A549 (cell line): Measurements from ENCODE around the gene EIF2B5. TPM values are rescaled to one million over a fixed set of nuclear protein-coding genes. Genes with fewer than 3 reads are reported as not detected.

Experiments
- ATAC-seq, 2 experiments: fragments of 200-7000 bp in 1 of 2; fragments of >200 bp in 1 of 2; cut with Nextera tagmentation in 1 of 2; cut with Tn5 transposase in 1 of 2; 3 replicates each; pipeline versions ENCODE4 v1.8.0 to v1.9.1; 2018 to 2020; ENCODE audit warnings: mild to moderate bottlenecking in 1 of 2, moderate library complexity in 1 of 2
- CTCF ChIA-PET: fragments of 300-600 bp; sonication (Branson Sonifier 250); formaldehyde crosslinking; extraction: SDS; loops from one replicate; lab custom pipeline; 2021; ENCODE audit warnings: antibody characterized with exemption, inconsistent platforms; lab: Yijun Ruan, JAX
- POLR2A ChIA-PET: fragments of 350-600 bp; formaldehyde crosslinking; extraction: SDS; loops from one replicate; lab custom pipeline; 2021; ENCODE audit warnings: antibody characterized with exemption, inconsistent platforms; lab: Yijun Ruan, JAX
- DNase-seq, 2 experiments: peaks; one replicate each; pipeline versions ENCODE4 v3.0.0 to v3.0.0-alpha.2; 2011 to 2016; ENCODE audit warnings: low read depth in 1 of 2, low spot score in 1 of 2
- FAIRE-seq: peaks from 2 replicates; lab custom pipeline; 2011; peaks lifted over from hg19 to GRCh38; lab: Jason Lieb, UNC
- H3K27ac ChIP-seq, 2 experiments: fragments of >200 bp; sonication (Bioruptor Twin); formaldehyde crosslinking; 3 replicates each; pipeline ENCODE4 v1.5.1; 2016 to 2017
- H3K4me1 ChIP-seq: fragments of >200 bp; sonication (Bioruptor Twin); formaldehyde crosslinking; 3 replicates; pipeline ENCODE4 v1.6.1; 2016
- H3K4me2 ChIP-seq: fragments of >200 bp; sonication (Bioruptor Twin); formaldehyde crosslinking; 3 replicates; pipeline ENCODE4 v1.6.1; 2016
- H3K4me3 ChIP-seq: fragments of >200 bp; sonication (Bioruptor Twin); formaldehyde crosslinking; 3 replicates; pipeline ENCODE4 v1.5.1; 2016
- H3K9me3 ChIP-seq: fragments of >200 bp; sonication (Bioruptor Twin); formaldehyde crosslinking; 3 replicates; pipeline ENCODE4 v1.6.1; 2016
- CBX2 ChIP-seq: fragments of 200-600 bp; sonication (generic); IDR thresholded peaks from 2 replicates; pipeline ENCODE4 v1.6.1; 2016; ENCODE audit warnings: low read depth, mild to moderate bottlenecking, borderline replicate concordance
- CEBPB ChIP-seq, 2 experiments: fragments of >200 bp in 1 of 2; sonication (Bioruptor Twin) in 1 of 2; formaldehyde crosslinking in 1 of 2; IDR thresholded peaks; 2 replicates each; pipeline ENCODE4 v1.6.1; 2012 to 2016
- CHD2 ChIP-seq: fragments of 150-350 bp; IDR thresholded peaks from 2 replicates; pipeline ENCODE4 v1.6.1; 2014; ENCODE audit warnings: low read length; ENCODE audit not compliant: partially characterized antibody
- CHD4 ChIP-seq: fragments of 200-600 bp; sonication (generic); IDR thresholded peaks from 2 replicates; pipeline ENCODE4 v1.6.1; 2016; ENCODE audit warnings: antibody characterized with exemption, mild to moderate bottlenecking, borderline replicate concordance
- EHF ChIP-seq: fragments of 250-450 bp; sonication (Bioruptor Pico); IDR thresholded peaks from 2 replicates; pipeline ENCODE4 v1.5.0; 2020; ENCODE audit warnings: mild to moderate bottlenecking
- EHMT2 ChIP-seq: fragments of 200-600 bp; sonication (generic); IDR thresholded peaks from 2 replicates; pipeline ENCODE4 v1.6.1; 2016; ENCODE audit warnings: antibody characterized with exemption, low read depth, mild to moderate bottlenecking, moderate library complexity
- EP300 ChIP-seq, 2 experiments: fragments of >200 bp; sonication (Bioruptor Twin); formaldehyde crosslinking; IDR thresholded peaks; 2 replicates in 1 of 2; 3 replicates in 1 of 2; pipeline ENCODE4 v1.6.1; 2016 to 2017
- ESRRA ChIP-seq: fragments of 150-350 bp; IDR thresholded peaks from 2 replicates; pipeline ENCODE4 v1.6.1; 2014; ENCODE audit warnings: mild to moderate bottlenecking, low read length, borderline replicate concordance
- FOSL2 ChIP-seq, 2 experiments: fragments of 450-650 bp in 1 of 2; fragments of >200 bp in 1 of 2; sonication (Bioruptor Twin) in 1 of 2; formaldehyde crosslinking; IDR thresholded peaks; 2 replicates each; pipeline versions ENCODE4 v1.5.0 to v1.6.1; 2016 to 2020; ENCODE audit warnings: mild to moderate bottlenecking in 1 of 2, moderate library complexity in 1 of 2
- FOXS1 ChIP-seq: fragments of 250-450 bp; sonication (Bioruptor Pico); IDR thresholded peaks from 2 replicates; pipeline ENCODE4 v1.5.0; 2020; ENCODE audit warnings: mild to moderate bottlenecking, moderate library complexity
- HEYL ChIP-seq: fragments of 250-450 bp; sonication (Bioruptor Pico); IDR thresholded peaks from 2 replicates; pipeline ENCODE4 v1.8.0; 2021; ENCODE audit warnings: mild to moderate bottlenecking, moderate library complexity
- HOXA7 ChIP-seq: fragments of 250-450 bp; sonication (Bioruptor Pico); IDR thresholded peaks from 2 replicates; pipeline ENCODE4 v1.5.0; 2020; ENCODE audit warnings: mild to moderate bottlenecking, moderate library complexity
- JUNB ChIP-seq: fragments of >200 bp; sonication (Bioruptor Twin); formaldehyde crosslinking; IDR thresholded peaks from 2 replicates; pipeline ENCODE4 v1.6.1; 2016
- NPAS2 ChIP-seq: fragments of 250-450 bp; sonication (Bioruptor Pico); IDR thresholded peaks from 2 replicates; pipeline ENCODE4 v1.8.0; 2022; ENCODE audit warnings: mild to moderate bottlenecking, moderate library complexity, borderline replicate concordance
- NR3C1 ChIP-seq: fragments of >200 bp; sonication (Bioruptor Twin); formaldehyde crosslinking; IDR thresholded peaks from 3 replicates; pipeline ENCODE4 v1.6.1; 2017
- POLR2A ChIP-seq: IDR thresholded peaks from 2 replicates; pipeline ENCODE4 v1.6.1; 2012; ENCODE audit warnings: mild to moderate bottlenecking, low read length
- POLR2AphosphoS2 ChIP-seq: conservative IDR thresholded peaks from 2 replicates; pipeline ENCODE4 v1.6.1; 2012; ENCODE audit warnings: low read length, improper control_type of control experiment, inconsistent platforms
- SMC3 ChIP-seq: fragments of >200 bp; sonication (Bioruptor Twin); formaldehyde crosslinking; IDR thresholded peaks from 3 replicates; pipeline ENCODE4 v1.6.1; 2018; ENCODE audit warnings: inconsistent platforms
- TFCP2L1 ChIP-seq: fragments of 250-450 bp; sonication (Bioruptor Pico); IDR thresholded peaks from 2 replicates; pipeline ENCODE4 v1.5.0; 2021; ENCODE audit warnings: mild to moderate bottlenecking
- ZC3H11A ChIP-seq: fragments of 450-650 bp; IDR thresholded peaks from 2 replicates; pipeline ENCODE4 v1.6.1; 2014; ENCODE audit warnings: antibody characterized with exemption, mild to moderate bottlenecking
- ZFP36 ChIP-seq: fragments of 450-650 bp; IDR thresholded peaks from 2 replicates; pipeline ENCODE4 v1.6.1; 2014; ENCODE audit warnings: borderline replicate concordance; ENCODE audit not compliant: partially characterized antibody
- ZSCAN20 ChIP-seq: fragments of 250-450 bp; sonication (Bioruptor Pico); IDR thresholded peaks from 2 replicates; pipeline ENCODE4 v1.8.0; 2022; ENCODE audit warnings: mild to moderate bottlenecking, moderate library complexity
- whole genome bisulfite sequencing: methylation state at CpG from one replicate; pipeline ENCODE4 v1.1.6; 2017; ENCODE audit errors: missing lambda C conversion rate; 5-methylcytosine and 5-hydroxymethylcytosine counted together
- polyA plus RNA-seq, 4 experiments: library from polyadenylated mRNA; depleted of rRNA in 3 of 4; stranded (reverse); fragments of >200 nt; fragmentation: RNase III in 1 of 4; extraction: RNeasy Plus Mini Kit Qiagen cat#74134 plus additional on column Dnase treatment in 1 of 4; gene quantifications; 2 replicates in 3 of 4; 3 replicates in 1 of 4; pipeline ENCODE4 v1.2.3, GENCODE V29; 2011 to 2017
- TF ChIP-seq, protein P1 (sequence below): IDR thresholded peaks from 2 replicates; pipeline ENCODE4 v1.6.1; 2012; ENCODE audit warnings: low read depth, borderline replicate concordance
- TF ChIP-seq, protein P2 (sequence below): fragments of 250-450 bp; sonication (Bioruptor Pico); IDR thresholded peaks from 2 replicates; pipeline ENCODE4 v1.5.0; 2020; ENCODE audit warnings: low read depth, mild to moderate bottlenecking, moderate library complexity
- TF ChIP-seq, protein P3 (sequence below): fragments of >200 bp; sonication (Bioruptor Twin); formaldehyde crosslinking; IDR thresholded peaks from 3 replicates; pipeline ENCODE4 v1.5.1; 2016
- TF ChIP-seq, protein P4 (sequence below): fragments of >200 bp; sonication (Bioruptor Twin); formaldehyde crosslinking; IDR thresholded peaks from 3 replicates; pipeline ENCODE4 v1.6.1; 2016
- TF ChIP-seq, protein P5 (sequence below): fragments of 450-650 bp; IDR thresholded peaks from 2 replicates; pipeline ENCODE4 v1.6.1; 2014; ENCODE audit warnings: antibody characterized with exemption
- TF ChIP-seq, protein P6 (sequence below): IDR thresholded peaks from 2 replicates; pipeline ENCODE4 v1.6.1; 2012
- TF ChIP-seq, protein P7 (sequence below): IDR thresholded peaks from 2 replicates; pipeline ENCODE4 v1.6.1; 2012
- TF ChIP-seq, protein P8 (sequence below): fragments of 250-450 bp; sonication (Bioruptor Pico); IDR thresholded peaks from 2 replicates; pipeline ENCODE4 v1.5.0; 2021; ENCODE audit warnings: mild to moderate bottlenecking, moderate library complexity, borderline replicate concordance

Gene EIF2B5
- polyA plus RNA-seq, 2 of the 4 experiments (the other 2 are of a cell fraction), result 32.1 to 32.7 TPM

DNA sequence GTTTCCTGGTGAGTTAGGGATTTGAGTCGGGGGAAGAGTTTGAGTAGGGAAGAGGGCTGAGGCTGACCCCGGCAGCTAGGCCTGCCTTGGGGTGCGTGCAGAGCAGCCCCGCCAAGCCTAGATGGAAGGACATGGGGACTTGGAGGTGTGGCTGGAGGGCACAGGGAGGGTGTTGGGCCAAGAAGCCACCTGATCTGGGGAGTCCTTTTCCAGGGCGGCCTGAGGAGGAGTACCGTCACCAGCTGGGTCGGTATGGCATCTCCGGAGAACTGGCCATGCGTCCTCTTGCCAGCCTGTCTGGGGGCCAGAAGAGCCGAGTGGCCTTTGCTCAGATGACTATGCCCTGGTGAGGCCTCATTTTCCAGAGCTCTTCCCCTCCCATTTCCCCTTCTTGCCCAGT lies 57.7 kb downstream of the EIF2B5 start:
- FAIRE-seq, result no peak
- Histone ChIP-seq H3K27ac (no peak overlapping the region), H3K4me1 (no peaks in the 10 kb centered on the region), H3K9me3 (no peaks in the 10 kb centered on the region), H3K4me3 (no peak overlapping the region), H3K4me2 (no peak overlapping the region)
- CTCF ChIA-PET, result interaction anchor here (1.0 kb wide), 1 partner anchor 34 kb away, joined by 4 read pairs; no protein-coding TSS in a partner anchor
- WGBS, result 94% methylated on average over 8 of the region's 10 CpGs
- POLR2A ChIA-PET, result no interaction called here
- no peak for DNase-seq
- no peak for ATAC-seq
- TF ChIP-seq ESRRA (no peak), JUNB (no peak), ZFP36 (no peak), CBX2 (no peak), HOXA7 (no peak), ZC3H11A (no peak), ZSCAN20 (no peak), NR3C1 (no peak), EHF (CRISPR knock-in tag) (no peak), FOSL2 (IDR thresholded peaks at IDR 0.05) (no peak), FOSL2 (CRISPR knock-in tag; IDR thresholded peaks at IDR 0.05) (no peak), FOXS1 (CRISPR knock-in tag) (no peak), CEBPB (IDR thresholded peaks at IDR 0.05) (no peak), NPAS2 (CRISPR knock-in tag) (no peak), TFCP2L1 (CRISPR knock-in tag) (no peak)
- TF ChIP-seq, protein P1, sequence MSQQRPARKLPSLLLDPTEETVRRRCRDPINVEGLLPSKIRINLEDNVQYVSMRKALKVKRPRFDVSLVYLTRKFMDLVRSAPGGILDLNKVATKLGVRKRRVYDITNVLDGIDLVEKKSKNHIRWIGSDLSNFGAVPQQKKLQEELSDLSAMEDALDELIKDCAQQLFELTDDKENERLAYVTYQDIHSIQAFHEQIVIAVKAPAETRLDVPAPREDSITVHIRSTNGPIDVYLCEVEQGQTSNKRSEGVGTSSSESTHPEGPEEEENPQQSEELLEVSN, result no peak
- TF ChIP-seq, protein P2, sequence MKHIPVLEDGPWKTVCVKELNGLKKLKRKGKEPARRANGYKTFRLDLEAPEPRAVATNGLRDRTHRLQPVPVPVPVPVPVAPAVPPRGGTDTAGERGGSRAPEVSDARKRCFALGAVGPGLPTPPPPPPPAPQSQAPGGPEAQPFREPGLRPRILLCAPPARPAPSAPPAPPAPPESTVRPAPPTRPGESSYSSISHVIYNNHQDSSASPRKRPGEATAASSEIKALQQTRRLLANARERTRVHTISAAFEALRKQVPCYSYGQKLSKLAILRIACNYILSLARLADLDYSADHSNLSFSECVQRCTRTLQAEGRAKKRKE (CRISPR knock-in tag), result no peak
- TF ChIP-seq, protein P3, sequence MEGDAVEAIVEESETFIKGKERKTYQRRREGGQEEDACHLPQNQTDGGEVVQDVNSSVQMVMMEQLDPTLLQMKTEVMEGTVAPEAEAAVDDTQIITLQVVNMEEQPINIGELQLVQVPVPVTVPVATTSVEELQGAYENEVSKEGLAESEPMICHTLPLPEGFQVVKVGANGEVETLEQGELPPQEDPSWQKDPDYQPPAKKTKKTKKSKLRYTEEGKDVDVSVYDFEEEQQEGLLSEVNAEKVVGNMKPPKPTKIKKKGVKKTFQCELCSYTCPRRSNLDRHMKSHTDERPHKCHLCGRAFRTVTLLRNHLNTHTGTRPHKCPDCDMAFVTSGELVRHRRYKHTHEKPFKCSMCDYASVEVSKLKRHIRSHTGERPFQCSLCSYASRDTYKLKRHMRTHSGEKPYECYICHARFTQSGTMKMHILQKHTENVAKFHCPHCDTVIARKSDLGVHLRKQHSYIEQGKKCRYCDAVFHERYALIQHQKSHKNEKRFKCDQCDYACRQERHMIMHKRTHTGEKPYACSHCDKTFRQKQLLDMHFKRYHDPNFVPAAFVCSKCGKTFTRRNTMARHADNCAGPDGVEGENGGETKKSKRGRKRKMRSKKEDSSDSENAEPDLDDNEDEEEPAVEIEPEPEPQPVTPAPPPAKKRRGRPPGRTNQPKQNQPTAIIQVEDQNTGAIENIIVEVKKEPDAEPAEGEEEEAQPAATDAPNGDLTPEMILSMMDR, result no peak
- TF ChIP-seq, all 56 proteins: peak for 0

DNA sequence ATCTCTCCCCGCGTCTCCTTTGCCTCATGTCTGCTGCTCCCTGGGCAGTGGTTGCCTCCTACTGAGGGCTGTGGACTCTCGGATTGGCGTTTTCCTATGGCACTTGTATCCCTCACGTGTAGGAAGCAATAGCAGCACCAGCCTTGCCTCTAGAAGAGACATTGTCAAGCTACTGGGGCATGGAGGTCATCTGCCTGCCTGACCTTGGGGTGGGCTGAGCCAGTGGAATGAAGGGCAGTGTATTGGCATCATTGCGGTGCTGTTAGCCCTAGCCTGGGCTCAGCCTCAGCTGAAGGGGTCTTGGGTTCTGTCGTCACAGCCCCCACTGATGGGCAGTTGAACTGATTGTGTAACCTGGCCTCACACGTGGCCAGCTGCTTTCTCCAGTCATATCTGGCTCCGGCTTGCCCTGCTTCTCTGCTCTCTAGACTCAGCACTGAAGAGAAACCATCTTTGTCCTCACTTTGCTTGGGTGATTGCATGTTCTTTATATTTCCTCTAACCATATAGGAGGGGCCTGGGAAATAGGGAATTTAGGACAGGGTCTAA lies 58.9 kb downstream of the EIF2B5 start:
- H3K27ac ChIP-seq, result no peak overlapping the region
- POLR2A ChIA-PET, result interaction anchor here (0.7 kb wide), 1 partner anchor 112 kb away, joined by 3 read pairs; no protein-coding TSS in a partner anchor
- H3K9me3 ChIP-seq, result no peaks in the 10 kb centered on the region
- CTCF ChIA-PET, result no interaction called here
- no peaks in the 10 kb centered on the region for H3K4me1 ChIP-seq
- WGBS, result 97% methylated on average over 5 of the region's 9 CpGs
- FAIRE-seq (no peak), DNase-seq (no peak), ATAC-seq (no peak)
- no peak overlapping the region for H3K4me2 ChIP-seq
- no peak overlapping the region for H3K4me3 ChIP-seq
- TF ChIP-seq, protein P4, sequence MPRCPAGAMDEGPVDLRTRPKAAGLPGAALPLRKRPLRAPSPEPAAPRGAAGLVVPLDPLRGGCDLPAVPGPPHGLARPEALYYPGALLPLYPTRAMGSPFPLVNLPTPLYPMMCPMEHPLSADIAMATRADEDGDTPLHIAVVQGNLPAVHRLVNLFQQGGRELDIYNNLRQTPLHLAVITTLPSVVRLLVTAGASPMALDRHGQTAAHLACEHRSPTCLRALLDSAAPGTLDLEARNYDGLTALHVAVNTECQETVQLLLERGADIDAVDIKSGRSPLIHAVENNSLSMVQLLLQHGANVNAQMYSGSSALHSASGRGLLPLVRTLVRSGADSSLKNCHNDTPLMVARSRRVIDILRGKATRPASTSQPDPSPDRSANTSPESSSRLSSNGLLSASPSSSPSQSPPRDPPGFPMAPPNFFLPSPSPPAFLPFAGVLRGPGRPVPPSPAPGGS, result no peak
- no peak for TF ChIP-seq EHF (CRISPR knock-in tag)
- no peak for TF ChIP-seq CHD2
- TF ChIP-seq ESRRA, result no peak
- no peak for TF ChIP-seq SMC3
- TF ChIP-seq, protein P5, sequence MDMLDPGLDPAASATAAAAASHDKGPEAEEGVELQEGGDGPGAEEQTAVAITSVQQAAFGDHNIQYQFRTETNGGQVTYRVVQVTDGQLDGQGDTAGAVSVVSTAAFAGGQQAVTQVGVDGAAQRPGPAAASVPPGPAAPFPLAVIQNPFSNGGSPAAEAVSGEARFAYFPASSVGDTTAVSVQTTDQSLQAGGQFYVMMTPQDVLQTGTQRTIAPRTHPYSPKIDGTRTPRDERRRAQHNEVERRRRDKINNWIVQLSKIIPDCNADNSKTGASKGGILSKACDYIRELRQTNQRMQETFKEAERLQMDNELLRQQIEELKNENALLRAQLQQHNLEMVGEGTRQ, result no peak
- TF ChIP-seq POLR2AphosphoS2, result no peak
- TF ChIP-seq EHMT2, result no peak
- TF ChIP-seq POLR2A, result no peak
- no peak for TF ChIP-seq HEYL
- TF ChIP-seq, protein P6, sequence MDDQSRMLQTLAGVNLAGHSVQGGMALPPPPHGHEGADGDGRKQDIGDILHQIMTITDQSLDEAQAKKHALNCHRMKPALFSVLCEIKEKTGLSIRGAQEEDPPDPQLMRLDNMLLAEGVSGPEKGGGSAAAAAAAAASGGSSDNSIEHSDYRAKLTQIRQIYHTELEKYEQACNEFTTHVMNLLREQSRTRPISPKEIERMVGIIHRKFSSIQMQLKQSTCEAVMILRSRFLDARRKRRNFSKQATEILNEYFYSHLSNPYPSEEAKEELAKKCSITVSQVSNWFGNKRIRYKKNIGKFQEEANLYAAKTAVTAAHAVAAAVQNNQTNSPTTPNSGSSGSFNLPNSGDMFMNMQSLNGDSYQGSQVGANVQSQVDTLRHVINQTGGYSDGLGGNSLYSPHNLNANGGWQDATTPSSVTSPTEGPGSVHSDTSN, result no peak
- TF ChIP-seq ZSCAN20, result no peak
- TF ChIP-seq CHD4, result no peak
- TF ChIP-seq EP300 (IDR thresholded peaks at IDR 0.05), result no peak
- TF ChIP-seq, protein P7, sequence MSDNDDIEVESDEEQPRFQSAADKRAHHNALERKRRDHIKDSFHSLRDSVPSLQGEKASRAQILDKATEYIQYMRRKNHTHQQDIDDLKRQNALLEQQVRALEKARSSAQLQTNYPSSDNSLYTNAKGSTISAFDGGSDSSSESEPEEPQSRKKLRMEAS, result no peak
- no peak for TF ChIP-seq JUNB
- TF ChIP-seq, protein P8, sequence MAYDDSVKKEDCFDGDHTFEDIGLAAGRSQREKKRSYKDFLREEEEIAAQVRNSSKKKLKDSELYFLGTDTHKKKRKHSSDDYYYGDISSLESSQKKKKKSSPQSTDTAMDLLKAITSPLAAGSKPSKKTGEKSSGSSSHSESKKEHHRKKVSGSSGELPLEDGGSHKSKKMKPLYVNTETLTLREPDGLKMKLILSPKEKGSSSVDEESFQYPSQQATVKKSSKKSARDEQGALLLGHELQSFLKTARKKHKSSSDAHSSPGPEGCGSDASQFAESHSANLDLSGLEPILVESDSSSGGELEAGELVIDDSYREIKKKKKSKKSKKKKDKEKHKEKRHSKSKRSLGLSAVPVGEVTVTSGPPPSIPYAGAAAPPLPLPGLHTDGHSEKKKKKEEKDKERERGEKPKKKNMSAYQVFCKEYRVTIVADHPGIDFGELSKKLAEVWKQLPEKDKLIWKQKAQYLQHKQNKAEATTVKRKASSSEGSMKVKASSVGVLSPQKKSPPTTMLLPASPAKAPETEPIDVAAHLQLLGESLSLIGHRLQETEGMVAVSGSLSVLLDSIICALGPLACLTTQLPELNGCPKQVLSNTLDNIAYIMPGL (CRISPR knock-in tag), result no peak
